Naive thymus-derived CD8-positive, alpha-beta T cell (primary cell): ENCODE results near the gene KIRREL3. TPM values are rescaled to one million over a fixed set of nuclear protein-coding genes. Genes with fewer than 3 reads are reported as not detected.
"Not testable (repeated sequence)": the region's sequence is repeated elsewhere in the genome, so short reads cannot be mapped to it uniquely, and the experiment has no call there.

Source experiments
- ATAC-seq, 2 donors: fragments of 150-1000 bp; cut with Tn5 transposase in 1 of 2; sonication (Bioruptor Pico), chemical (Tn5 transposase) in 1 of 2; 1 replicate in 1 of 2; 2 replicates in 1 of 2; pipeline ENCODE4 v1.10.0; 2021; ENCODE audit warnings: mild to moderate bottlenecking in 2 of 2, moderate library complexity in 2 of 2
- POLR2A ChIA-PET: fragments of 350-600 bp; sonication (Branson Sonifier 250); formaldehyde crosslinking; loops from one replicate; lab custom pipeline; 2021; ENCODE audit warnings: antibody characterized with exemption; lab: Charles Lee
- DNase-seq, 10 donors: peaks; one replicate each; pipeline versions ENCODE4 v3.0.0 to v3.0.0-alpha.2; 2020 to 2022
- H3K27ac Mint-ChIP-seq, 10 donors: one replicate each; pipeline ENCODE4 v1.8.0; 2020 to 2022; ENCODE audit warnings: mild to moderate bottlenecking in 10 of 10, mixed read lengths in 10 of 10, moderate library complexity in 4 of 10, inconsistent platforms in 1 of 10
- H3K27me3 Mint-ChIP-seq, 5 donors: one replicate each; pipeline ENCODE4 v1.8.0; 2021 to 2022; ENCODE audit warnings: mixed read lengths in 5 of 5
- H3K36me3 Mint-ChIP-seq, 3 donors: one replicate each; pipeline ENCODE4 v1.8.0; 2020 to 2022; ENCODE audit warnings: mixed read lengths in 3 of 3, mild to moderate bottlenecking in 2 of 3, inconsistent platforms in 1 of 3
- H3K4me1 Mint-ChIP-seq, 4 donors: one replicate each; pipeline ENCODE4 v1.8.0; 2021 to 2022; ENCODE audit warnings: mixed read lengths in 4 of 4
- H3K4me3 Mint-ChIP-seq, 10 donors: one replicate each; pipeline ENCODE4 v1.8.0; 2020 to 2022; ENCODE audit warnings: mild to moderate bottlenecking in 10 of 10, mixed read lengths in 10 of 10, moderate library complexity in 6 of 10, inconsistent platforms in 1 of 10
- H3K9me3 Mint-ChIP-seq, 9 donors: one replicate each; pipeline ENCODE4 v1.8.0; 2020 to 2022; ENCODE audit warnings: mixed read lengths in 9 of 9, mild to moderate bottlenecking in 3 of 9, inconsistent platforms in 1 of 9, moderate library complexity in 1 of 9
- polyA plus RNA-seq, 3 donors: library from polyadenylated mRNA; unstranded; fragments of 300-500 nt; fragmentation: Illumina TruSeq; gene quantifications; one replicate each; pipeline ENCODE4 v1.2.3, GENCODE V29; 2021
- total RNA-seq, 8 experiments: library from RNA in 2 of 8; stranded (reverse) in 2 of 8; gene quantifications; one replicate each; pipeline ENCODE4 v1.2.3 and lab custom pipeline; 2021 to 2026

Gene KIRREL3
- total and polyA plus RNA-seq, 5 experiments from 2014 or later, result not detected

- Mint-ChIP-seq H3K4me3 (no peak overlapping the region), H3K27ac (peak overlapping the region in 1 of 10 donors; percentile 34), H3K4me1 (no peaks in the 10 kb centered on the region), H3K36me3 (peaks cover 0 to 4% (median 0%) of the 10 kb centered on the region in 3 donors), H3K27me3 (no peaks in the 10 kb centered on the region), H3K9me3 (no peaks in the 10 kb centered on the region)
- ATAC-seq (no peak), DNase-seq (no peak)
- POLR2A ChIA-PET, result no interaction called here
Observed at GRCh38 chr11:126407101-126407521, 593.5 kb downstream of the KIRREL3 start.

GRCh38 chr11:126406368-126406767 lies 594.2 kb downstream of the KIRREL3 start:
- Mint-ChIP-seq H3K4me1 (peaks cover 0 to 2% (median 0%) of the 10 kb centered on the region in 4 donors), H3K9me3 (no peaks in the 10 kb centered on the region), H3K4me3 (no peak overlapping the region), H3K36me3 (peaks cover 0 to 4% (median 0%) of the 10 kb centered on the region in 3 donors), H3K27me3 (no peaks in the 10 kb centered on the region), H3K27ac (no peak overlapping the region)
- ATAC-seq (no peak), DNase-seq (no peak)
- POLR2A ChIA-PET, result no interaction called here

- POLR2A ChIA-PET, result no interaction called here
- H3K27me3 Mint-ChIP-seq, result no peaks in the 10 kb centered on the region
- no peak for DNase-seq
- H3K4me1 Mint-ChIP-seq, result peaks cover 0 to 2% (median 0%) of the 10 kb centered on the region in 4 donors
- H3K36me3 Mint-ChIP-seq, result peaks cover 0 to 4% (median 0%) of the 10 kb centered on the region in 3 donors
- no peak overlapping the region for H3K4me3 Mint-ChIP-seq
- H3K27ac Mint-ChIP-seq, result no peak overlapping the region
- ATAC-seq, result no peak
- no peaks in the 10 kb centered on the region for H3K9me3 Mint-ChIP-seq
Observed at GRCh38 chr11:126405906-126406305, 594.7 kb downstream of the KIRREL3 start.

DNA sequence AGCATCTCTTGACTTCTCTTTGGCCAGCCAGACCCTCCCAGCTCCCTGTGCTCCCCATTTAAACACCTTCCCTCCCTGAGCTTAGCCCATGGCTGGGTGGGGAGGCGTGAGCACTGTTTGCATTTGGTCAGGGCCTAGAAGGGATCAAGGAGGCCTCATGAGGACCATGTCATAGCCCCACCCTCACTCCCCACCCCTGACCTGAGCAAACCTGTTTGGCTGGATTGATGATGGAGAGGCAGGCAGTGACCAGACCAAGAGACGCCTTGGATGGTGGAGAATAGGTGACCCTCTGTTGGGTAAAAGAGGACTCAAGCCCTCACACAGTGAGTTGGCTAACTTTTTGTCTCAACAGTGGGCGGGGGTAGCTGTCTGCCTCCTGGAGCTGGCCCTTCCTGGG lies 595.2 kb downstream of the KIRREL3 start:
- Mint-ChIP-seq H3K4me3 (no peak overlapping the region), H3K9me3 (no peaks in the 10 kb centered on the region), H3K27ac (no peak overlapping the region)

DNA sequence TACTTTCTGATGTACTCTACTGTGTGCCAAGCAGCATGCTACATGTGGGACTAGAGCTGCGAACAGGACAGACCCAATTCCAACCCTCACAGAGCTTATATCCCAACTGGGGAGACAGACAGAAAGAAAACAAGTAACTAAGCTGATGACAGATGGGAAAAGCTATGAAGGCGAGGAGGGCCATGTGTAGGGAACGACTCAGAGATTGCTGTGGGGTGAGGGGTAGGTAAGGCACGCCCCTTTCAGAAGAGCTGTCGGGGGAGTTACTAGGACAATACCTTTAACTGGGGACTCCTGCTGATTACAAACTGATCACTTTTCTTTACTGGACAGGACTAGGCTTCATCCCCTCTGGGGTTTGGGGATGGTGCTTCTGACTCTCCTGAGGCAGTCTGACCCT lies 596.2 kb downstream of the KIRREL3 start:
- POLR2A ChIA-PET, result no interaction called here
- DNase-seq (no peak), ATAC-seq (no peak)
- peaks cover 0 to 2% (median 0%) of the 10 kb centered on the region in 4 donors for H3K4me1 Mint-ChIP-seq
- no peak overlapping the region for H3K27ac Mint-ChIP-seq
- H3K36me3 Mint-ChIP-seq, result peaks cover 0 to 4% (median 0%) of the 10 kb centered on the region in 3 donors
- H3K4me3 Mint-ChIP-seq, result no peak overlapping the region
- no peaks in the 10 kb centered on the region for H3K9me3 Mint-ChIP-seq
- H3K27me3 Mint-ChIP-seq, result no peaks in the 10 kb centered on the region

More for the DNA sequence above, 595.2 kb downstream of the KIRREL3 start:
- ATAC-seq (no peak), DNase-seq (no peak)
- H3K4me1 Mint-ChIP-seq, result peaks cover 0 to 2% (median 0%) of the 10 kb centered on the region in 4 donors
- peaks cover 0 to 4% (median 0%) of the 10 kb centered on the region in 3 donors for H3K36me3 Mint-ChIP-seq
- H3K27me3 Mint-ChIP-seq, result no peaks in the 10 kb centered on the region
- POLR2A ChIA-PET, result no interaction called here

DNA sequence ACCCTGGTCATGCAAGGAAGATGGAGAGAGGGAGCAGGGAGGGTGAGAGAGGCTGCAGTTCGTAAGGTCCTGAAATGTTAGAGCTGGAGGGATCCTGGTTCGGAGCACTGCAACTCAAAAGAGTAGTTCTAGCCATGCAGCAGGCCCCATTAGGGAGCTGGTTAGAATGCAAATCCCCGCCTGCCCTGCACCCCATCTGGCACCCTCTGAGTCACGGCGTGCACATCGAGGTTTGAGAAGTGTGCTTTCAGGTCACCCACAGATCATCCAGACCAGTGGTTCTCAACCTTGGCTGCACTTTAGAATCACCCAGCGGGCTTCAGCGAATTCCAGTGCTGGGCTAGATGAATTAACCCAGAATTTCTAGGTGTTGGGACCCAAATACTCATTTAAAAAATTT lies 596.9 kb downstream of the KIRREL3 start:
- ATAC-seq (no peak), DNase-seq (no peak)
- POLR2A ChIA-PET, result no interaction called here
- Mint-ChIP-seq H3K27me3 (no peaks in the 10 kb centered on the region), H3K27ac (no peak overlapping the region), H3K4me3 (no peak overlapping the region), H3K9me3 (no peaks in the 10 kb centered on the region), H3K4me1 (peaks cover 0 to 2% (median 0%) of the 10 kb centered on the region in 4 donors), H3K36me3 (no peaks in the 10 kb centered on the region)

- POLR2A ChIA-PET, result no interaction called here
- ATAC-seq, result no peak
- Mint-ChIP-seq H3K27me3 (no peaks in the 10 kb centered on the region), H3K9me3 (no peaks in the 10 kb centered on the region), H3K4me3 (no peak overlapping the region), H3K4me1 (peaks cover 0 to 2% (median 0%) of the 10 kb centered on the region in 4 donors), H3K27ac (no peak overlapping the region), H3K36me3 (no peaks in the 10 kb centered on the region)
- DNase-seq, result no peak
Observed at GRCh38 chr11:126403022-126403581, 597.5 kb downstream of the KIRREL3 start.

DNA sequence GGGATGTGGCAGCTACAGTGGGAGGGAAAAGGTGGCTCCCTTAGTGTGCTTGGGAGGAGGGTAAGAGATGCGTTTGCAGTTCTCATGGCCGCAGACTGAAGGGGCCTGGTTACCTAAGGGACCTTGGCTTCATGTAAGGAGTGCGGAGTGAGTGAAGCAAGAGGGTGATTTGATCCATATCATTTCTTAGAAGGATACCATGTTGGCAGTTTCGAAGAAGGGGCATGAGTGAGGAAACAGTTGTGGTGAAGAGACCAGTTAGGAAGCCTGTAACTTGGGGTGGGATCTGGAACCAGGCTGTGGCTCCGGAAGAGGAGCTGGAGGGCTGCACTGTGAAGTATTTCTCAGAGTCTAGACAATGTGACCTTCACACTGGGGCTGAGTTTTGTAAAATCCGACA lies 600.1 kb downstream of the KIRREL3 start:
- Mint-ChIP-seq H3K27me3 (no peaks in the 10 kb centered on the region), H3K9me3 (no peaks in the 10 kb centered on the region), H3K4me1 (peaks cover 0 to 2% (median 0%) of the 10 kb centered on the region in 4 donors), H3K27ac (no peak overlapping the region), H3K4me3 (no peak overlapping the region), H3K36me3 (no peaks in the 10 kb centered on the region)
- ATAC-seq (no peak), DNase-seq (no peak)
- POLR2A ChIA-PET, result no interaction called here

- H3K4me3 Mint-ChIP-seq, result no peak overlapping the region
- no peaks in the 10 kb centered on the region for H3K36me3 Mint-ChIP-seq
- peaks cover 0 to 2% (median 0%) of the 10 kb centered on the region in 4 donors for H3K4me1 Mint-ChIP-seq
- no peak for ATAC-seq
- no peaks in the 10 kb centered on the region for H3K27me3 Mint-ChIP-seq
- POLR2A ChIA-PET, result no interaction called here
- DNase-seq, result no peak
- H3K9me3 Mint-ChIP-seq, result no peaks in the 10 kb centered on the region
- H3K27ac Mint-ChIP-seq, result no peak overlapping the region
Observed at GRCh38 chr11:126400019-126400418, 600.6 kb downstream of the KIRREL3 start.

- DNase-seq (no peak), ATAC-seq (no peak)
- Mint-ChIP-seq H3K9me3 (no peaks in the 10 kb centered on the region), H3K4me1 (peaks cover 0 to 2% (median 0%) of the 10 kb centered on the region in 4 donors), H3K4me3 (no peak overlapping the region), H3K27ac (peak overlapping the region in 1 of 10 donors; percentile 13), H3K27me3 (no peaks in the 10 kb centered on the region), H3K36me3 (no peaks in the 10 kb centered on the region)
- POLR2A ChIA-PET, result no interaction called here
Observed at GRCh38 chr11:126398721-126399120, 601.8 kb downstream of the KIRREL3 start.

DNA sequence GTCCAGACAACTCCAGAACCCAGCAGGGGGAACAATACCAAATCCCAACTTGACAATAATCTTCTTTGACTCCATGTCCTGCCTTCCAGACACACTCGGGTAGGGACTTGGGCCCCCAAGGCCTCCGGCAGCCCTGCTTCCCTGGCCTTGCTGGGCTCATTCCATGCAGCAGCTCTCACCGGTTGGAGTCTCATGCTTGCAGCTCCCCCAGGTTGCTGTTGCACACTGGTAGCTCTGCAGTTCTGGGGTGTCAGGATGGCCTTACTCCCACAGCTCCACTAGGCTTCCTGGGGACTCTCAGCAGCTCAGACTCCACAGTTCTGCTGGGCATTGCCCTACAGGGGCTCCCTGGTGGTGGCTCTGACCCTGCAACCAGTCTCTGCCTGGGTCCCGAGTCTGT lies 602.3 kb downstream of the KIRREL3 start:
- ATAC-seq (no peak), DNase-seq (no peak)
- H3K9me3 Mint-ChIP-seq, result no peaks in the 10 kb centered on the region
- H3K4me3 Mint-ChIP-seq, result no peak overlapping the region
- POLR2A ChIA-PET, result no interaction called here
- no peak overlapping the region for H3K27ac Mint-ChIP-seq
- H3K27me3 Mint-ChIP-seq, result no peaks in the 10 kb centered on the region
- H3K4me1 Mint-ChIP-seq, result peaks cover 0 to 2% (median 0%) of the 10 kb centered on the region in 4 donors
- no peaks in the 10 kb centered on the region for H3K36me3 Mint-ChIP-seq

DNA sequence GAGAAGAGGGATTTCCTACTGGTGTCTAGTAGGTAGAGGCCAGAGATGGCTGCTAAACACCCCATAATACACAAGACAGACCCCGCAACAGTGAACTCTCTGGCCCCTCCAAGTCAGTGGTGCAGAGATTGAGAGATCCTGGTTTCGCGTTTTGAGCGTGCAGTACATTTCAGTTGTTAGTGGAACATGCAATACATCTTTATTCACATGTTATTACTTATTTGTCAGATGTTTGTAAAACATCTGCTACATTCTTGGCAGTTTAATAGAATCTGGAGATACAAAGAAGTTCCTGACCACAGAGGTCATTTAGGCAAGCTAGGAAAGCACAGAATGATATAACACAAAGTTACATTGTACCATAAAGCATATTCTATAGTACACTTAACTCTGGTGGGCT lies 603.6 kb downstream of the KIRREL3 start:
- ATAC-seq (no peak), DNase-seq (no peak)
- H3K4me3 Mint-ChIP-seq, result no peak overlapping the region
- no peaks in the 10 kb centered on the region for H3K9me3 Mint-ChIP-seq
- no peak overlapping the region for H3K27ac Mint-ChIP-seq
- H3K27me3 Mint-ChIP-seq, result no peaks in the 10 kb centered on the region
- POLR2A ChIA-PET, result no interaction called here
- H3K4me1 Mint-ChIP-seq, result peaks cover 0 to 9% (median 5%) of the 10 kb centered on the region in 4 donors
- H3K36me3 Mint-ChIP-seq, result no peaks in the 10 kb centered on the region

GRCh38 chr11:126396266-126396665 lies 604.3 kb downstream of the KIRREL3 start:
- H3K36me3 Mint-ChIP-seq, DNase-seq, ATAC-seq, POLR2A ChIA-PET, H3K27ac Mint-ChIP-seq, H3K4me3 Mint-ChIP-seq, H3K27me3 Mint-ChIP-seq, H3K9me3 Mint-ChIP-seq: not testable (repeated sequence)
- peaks cover 0 to 13% (median 4%) of the 10 kb centered on the region in 4 donors for H3K4me1 Mint-ChIP-seq

DNA sequence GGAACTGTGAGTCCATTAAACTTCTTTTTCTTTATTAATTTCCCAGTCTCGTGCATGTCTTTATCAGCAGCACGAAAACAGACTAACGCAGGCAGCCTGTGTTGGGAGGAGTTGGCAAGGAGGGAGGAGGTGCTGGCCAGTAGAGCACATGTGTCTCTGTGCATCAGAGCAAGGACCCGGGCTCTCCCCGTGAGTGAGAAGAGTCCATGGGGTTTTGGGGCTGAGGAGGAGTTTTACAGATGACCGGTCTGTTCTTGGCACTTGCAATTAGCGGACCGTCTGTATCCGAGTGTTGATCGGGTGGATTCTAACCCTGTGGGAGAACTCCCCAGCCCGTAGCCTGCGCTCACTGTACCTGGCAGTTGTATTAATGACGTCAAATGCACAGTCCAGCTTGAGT lies 604.8 kb downstream of the KIRREL3 start:
- H3K36me3 Mint-ChIP-seq, H3K4me3 Mint-ChIP-seq, DNase-seq, POLR2A ChIA-PET, H3K27me3 Mint-ChIP-seq, H3K9me3 Mint-ChIP-seq, ATAC-seq: not testable (repeated sequence)
- Mint-ChIP-seq H3K4me1 (peaks cover 0 to 15% (median 4%) of the 10 kb centered on the region in 4 donors), H3K27ac (peak overlapping the region in 1 of 10 donors; percentile 57)
